Measurements from ENCODE around the gene FBH1.
"Not testable (repeated sequence)": the region's sequence is repeated elsewhere in the genome, so short reads cannot be mapped to it uniquely, and the experiment has no call there.

FBH1 gene

GRCh38 chr10:5876181-5876768 is 13.8 kb upstream of the FBH1 start:
- no peak for DNase-seq

GRCh38 chr10:5877041-5877440 is 13.0 kb upstream of the FBH1 start:
- DNase-seq: not testable (repeated sequence)

- no peak for DNase-seq
These were observed 7.1 kb upstream of the FBH1 start for GRCh38 chr10:5882961-5883360.

- no peak for DNase-seq
These were observed 4.4 kb upstream of the FBH1 start for GRCh38 chr10:5885619-5886018.

GRCh38 chr10:5887029-5887428 is 3.0 kb upstream of the FBH1 start:
- DNase-seq: no peak

GRCh38 chr10:5887641-5888040 is 2.4 kb upstream of the FBH1 start:
- no peak for DNase-seq

- DNase-seq: no peak
These were observed 1.7 kb upstream of the FBH1 start for GRCh38 chr10:5888351-5888750.

GRCh38 chr10:5888843-5889623 is 1.0 kb upstream of the FBH1 start:
- DNase-seq: peak; percentile 26

GRCh38 chr10:5890452-5890915 is 441 bp downstream of the FBH1 start:
- DNase-seq: no peak

GRCh38 chr10:5891009-5891408 is 966 bp downstream of the FBH1 start:
- DNase-seq: no peak

GRCh38 chr10:5892007-5892406 is 2.0 kb downstream of the FBH1 start:
- no peak for DNase-seq

GRCh38 chr10:5893321-5893720 is 3.3 kb downstream of the FBH1 start:
- no peak for DNase-seq

- DNase-seq: no peak
These were observed 4.4 kb downstream of the FBH1 start for GRCh38 chr10:5894403-5894802.

- DNase-seq: no peak
These were observed 4.8 kb downstream of the FBH1 start for GRCh38 chr10:5894873-5895272.

GRCh38 chr10:5895365-5895764 is 5.3 kb downstream of the FBH1 start:
- no peak for DNase-seq

- DNase-seq: no peak
These were observed 5.8 kb downstream of the FBH1 start for GRCh38 chr10:5895804-5896203.

- no peak for DNase-seq
These were observed 6.4 kb downstream of the FBH1 start for GRCh38 chr10:5896208-5897052.

GRCh38 chr10:5897053-5897340 is 7.0 kb downstream of the FBH1 start:
- DNase-seq: no peak

- DNase-seq: no peak
These were observed 7.5 kb downstream of the FBH1 start for GRCh38 chr10:5897504-5897903.

- no peak for DNase-seq
These were observed 8.1 kb downstream of the FBH1 start for GRCh38 chr10:5898163-5898562.

- no peak for DNase-seq
These were observed 10.2 kb downstream of the FBH1 start for GRCh38 chr10:5900247-5900646.

GRCh38 chr10:5902511-5903274 is 12.7 kb downstream of the FBH1 start:
- no peak for DNase-seq

- no peak for DNase-seq
These were observed 13.5 kb downstream of the FBH1 start for GRCh38 chr10:5903563-5903962.

All from NCI-H1092 treated with DMSO at 0.1 percent for 48 hours (cell line).